ENCODE results near the gene ARHGAP12.

- TF ChIP-seq CTCF (IDR thresholded peaks at IDR 0.05) (no peak), POLR2A (IDR thresholded peaks at IDR 0.05) (no peak), POLR2AphosphoS5 (IDR thresholded peaks at IDR 0.05; ENCODE audit: insufficient read depth in 1 of 2, low read depth in 1 of 2) (no peak)
Measured at GRCh38 chr10:31945392-31945791, 16.8 kb upstream of the ARHGAP12 start.

Measured in vagina (tissue), 2 donors.